GM21381 (cell line): ENCODE measurements around the gene YWHAG.
A peak's percentile ranks its signal among the peaks of the same experiment; 100 is the strongest.
"Not testable (repeated sequence)": the region's sequence is repeated elsewhere in the genome, so short reads cannot be mapped to it uniquely, and the experiment has no call there.

Experiments used
- ATAC-seq: cut with Tn5 transposase; IDR thresholded peaks from one replicate; pipeline ENCODE4 v1.9.1; 2021; ENCODE audit warnings: mild to moderate bottlenecking, moderate library complexity; ENCODE audit not compliant: unreplicated experiment

Gene YWHAG

DNA sequence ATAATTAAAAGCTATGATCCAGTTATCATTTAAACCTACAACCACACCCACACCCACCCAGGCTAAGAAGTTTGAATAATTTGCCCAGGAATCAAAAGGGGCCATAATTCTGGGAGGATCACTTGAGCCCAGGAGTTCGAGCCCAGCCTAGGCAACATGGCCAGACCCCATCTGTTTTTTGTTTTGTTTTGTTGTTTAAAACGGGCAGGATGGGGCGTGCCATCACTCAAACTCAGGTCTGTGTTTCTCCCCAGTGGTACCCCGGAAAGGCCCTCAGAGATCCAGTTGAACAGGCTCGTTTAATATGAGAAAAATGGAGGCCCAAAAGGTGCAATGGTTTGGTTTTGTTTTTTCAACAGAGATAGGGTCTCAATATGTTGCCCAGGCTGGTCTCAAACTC, 33.0 kb downstream of the YWHAG start:
- ATAC-seq, result no peak

DNA sequence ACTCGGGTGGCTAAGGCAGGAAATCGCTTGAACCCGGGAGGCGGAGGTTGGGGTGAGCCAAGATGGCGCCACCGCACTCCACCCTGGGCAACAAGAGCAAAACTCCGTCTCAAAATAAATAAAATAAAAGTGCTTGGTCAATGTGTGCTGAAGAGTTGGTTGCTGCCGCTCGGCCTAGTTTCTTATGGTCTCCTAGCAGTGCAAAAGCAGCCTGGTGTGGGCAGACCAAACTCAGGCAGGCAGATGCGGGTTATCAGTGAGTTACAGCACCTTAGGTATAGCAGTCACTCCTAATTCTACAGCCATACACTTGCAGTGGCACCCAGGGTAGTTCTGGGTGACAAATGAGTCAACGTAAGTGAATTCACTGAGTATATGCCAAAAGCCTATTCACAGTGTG, 33.7 kb downstream of the YWHAG start:
- no peak for ATAC-seq

DNA sequence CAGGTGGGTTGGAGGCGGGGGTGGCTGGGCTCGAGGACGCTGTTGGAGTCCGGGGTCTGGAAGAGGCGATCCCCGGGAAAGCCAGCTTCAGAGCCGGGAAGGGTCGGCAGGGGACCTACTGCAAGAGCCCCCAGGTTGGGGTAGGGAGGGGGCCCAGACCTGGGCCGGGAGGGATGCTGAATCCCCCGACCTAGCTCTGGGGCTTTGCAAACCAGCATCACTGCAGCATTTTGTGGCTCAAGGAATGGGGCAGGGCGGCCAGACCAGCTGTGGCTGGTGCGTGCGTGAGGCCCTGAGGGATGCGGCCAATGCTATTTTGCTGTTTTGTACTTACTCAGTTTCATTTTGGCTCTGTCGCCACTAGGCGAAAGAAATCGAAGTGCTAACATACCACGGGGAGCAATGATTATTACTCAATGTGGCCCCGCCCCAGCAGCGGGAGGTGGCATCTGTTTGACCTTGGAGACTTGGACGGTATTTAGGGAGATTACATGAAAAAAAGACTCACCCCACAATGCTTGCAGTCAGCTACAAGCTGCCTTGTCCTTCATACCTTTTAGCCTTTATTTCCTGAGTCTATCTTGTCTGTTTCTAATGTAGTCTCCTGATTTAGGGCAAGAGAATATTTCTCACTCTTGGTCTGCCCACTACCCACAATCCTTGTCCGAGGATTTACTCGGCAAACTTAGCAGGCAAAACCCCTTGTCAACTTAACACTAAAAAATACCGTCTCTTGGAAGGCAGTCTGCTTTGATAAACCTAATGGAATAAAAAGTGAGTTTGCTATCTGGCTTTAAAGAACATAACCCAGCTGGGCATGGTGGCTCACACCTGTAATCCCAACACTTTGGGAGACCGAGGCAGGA, 40.1 kb downstream of the YWHAG start:
- ATAC-seq, result peak; percentile 41

DNA sequence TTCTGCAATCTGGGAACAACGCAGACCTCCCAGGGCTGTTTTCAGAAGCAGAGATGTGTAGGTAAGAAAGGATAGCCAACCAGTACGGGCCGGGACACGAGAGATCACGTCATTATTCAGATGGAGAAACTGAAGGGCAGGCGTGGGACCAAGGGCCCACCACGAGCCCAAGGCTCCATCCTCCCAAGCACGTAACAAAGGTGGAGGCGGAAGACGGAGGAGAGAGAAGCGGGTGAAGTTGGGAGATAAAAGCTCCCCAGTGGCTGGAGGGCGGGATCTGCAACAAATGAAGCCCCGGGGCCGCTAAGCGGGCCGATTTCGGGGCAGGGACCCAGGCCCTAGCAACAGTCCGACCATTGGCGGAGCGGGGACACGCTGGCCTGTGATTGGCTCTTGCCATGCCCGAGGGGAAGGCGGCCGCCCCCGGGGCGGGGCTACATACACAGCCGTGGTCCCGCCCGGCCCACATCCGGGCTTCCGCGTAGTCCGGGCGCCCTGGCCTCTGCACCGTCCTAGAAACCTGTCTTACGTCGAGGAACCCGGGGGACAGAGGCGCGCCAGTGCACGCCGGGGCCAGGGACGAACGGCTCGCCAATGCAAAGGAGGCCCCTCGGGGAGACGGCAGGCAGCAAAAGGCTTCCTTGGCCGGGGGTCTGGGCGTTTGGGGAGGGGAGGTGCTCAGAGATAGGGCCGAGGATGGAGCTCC, 40.9 kb downstream of the YWHAG start:
- ATAC-seq, result peak; percentile 89

DNA sequence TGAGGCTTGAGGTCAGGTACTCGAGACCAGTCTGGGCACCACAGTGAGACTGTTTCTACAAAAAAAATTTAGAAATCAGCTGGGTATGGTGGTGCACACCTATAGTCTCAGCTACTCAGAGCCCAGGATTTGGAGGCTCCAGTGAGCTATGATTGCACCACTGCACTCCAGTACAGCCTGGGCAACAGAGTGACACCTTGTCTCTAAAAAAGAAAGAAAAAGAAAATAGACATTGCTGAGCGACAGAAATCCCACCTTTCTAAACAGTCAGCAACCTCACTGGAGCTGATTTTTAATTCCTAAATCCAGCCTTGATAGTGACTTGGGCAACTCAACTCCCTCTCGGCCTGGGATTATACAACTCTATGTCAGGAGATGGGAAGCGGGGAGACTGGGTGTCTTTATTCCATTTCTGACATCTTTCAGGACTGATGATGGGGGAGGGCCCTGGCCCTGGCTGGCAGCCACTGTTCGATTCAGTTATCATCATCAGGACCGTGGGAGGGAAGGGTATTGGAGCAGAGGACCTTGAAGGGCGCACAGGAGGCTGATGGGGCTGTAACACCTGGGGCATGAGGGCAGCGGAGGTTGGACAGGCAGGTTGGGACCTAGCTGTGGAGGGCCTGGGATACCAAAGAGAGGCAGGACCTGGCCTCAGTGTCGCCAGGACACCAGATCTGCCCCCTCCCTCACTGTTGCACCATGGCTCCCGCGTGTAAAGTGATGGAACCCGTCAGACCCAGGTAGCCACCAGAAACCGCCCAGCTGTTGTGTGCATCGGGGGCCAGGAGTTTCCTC, 41.6 kb downstream of the YWHAG start:
- no peak for ATAC-seq

DNA sequence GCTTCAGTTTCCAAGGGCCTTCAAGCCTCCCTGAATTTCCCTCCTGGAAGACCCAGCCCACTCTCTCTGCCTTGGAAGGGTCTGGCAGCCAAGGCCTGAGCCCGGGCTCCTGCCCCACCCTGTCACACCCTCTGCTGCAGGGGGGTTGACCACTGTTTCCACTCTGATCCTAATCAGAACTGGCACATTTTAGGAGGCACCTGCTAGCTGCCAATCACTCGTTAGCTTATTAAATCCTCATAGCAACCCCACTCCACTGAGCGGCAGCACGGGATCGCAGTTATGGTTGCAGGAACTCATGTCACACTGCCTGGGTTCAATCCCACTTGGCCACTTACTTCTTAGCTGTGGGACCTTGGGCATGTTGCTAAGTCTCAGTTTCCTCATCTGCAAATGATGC, 43.4 kb downstream of the YWHAG start:
- ATAC-seq, result no peak

DNA sequence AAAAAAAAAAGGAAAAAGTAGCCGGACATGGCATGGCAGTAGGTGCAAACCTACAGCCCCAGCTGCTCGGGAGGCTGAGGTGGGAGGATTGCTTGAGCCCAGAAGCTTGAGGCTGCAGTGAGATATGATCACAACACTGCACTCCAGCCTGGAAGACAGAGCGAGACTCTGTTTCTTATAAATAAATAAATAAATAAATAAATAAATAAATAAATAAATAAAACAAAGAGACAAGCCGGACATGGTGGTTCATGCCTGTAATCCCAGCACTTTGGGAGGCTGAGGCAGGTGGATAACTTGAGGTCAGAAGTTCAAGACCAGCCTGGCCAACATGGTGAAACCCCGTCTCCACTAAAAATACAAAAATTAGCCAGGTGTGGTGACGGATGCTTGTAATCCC, 44.1 kb downstream of the YWHAG start:
- not testable (repeated sequence) for ATAC-seq

DNA sequence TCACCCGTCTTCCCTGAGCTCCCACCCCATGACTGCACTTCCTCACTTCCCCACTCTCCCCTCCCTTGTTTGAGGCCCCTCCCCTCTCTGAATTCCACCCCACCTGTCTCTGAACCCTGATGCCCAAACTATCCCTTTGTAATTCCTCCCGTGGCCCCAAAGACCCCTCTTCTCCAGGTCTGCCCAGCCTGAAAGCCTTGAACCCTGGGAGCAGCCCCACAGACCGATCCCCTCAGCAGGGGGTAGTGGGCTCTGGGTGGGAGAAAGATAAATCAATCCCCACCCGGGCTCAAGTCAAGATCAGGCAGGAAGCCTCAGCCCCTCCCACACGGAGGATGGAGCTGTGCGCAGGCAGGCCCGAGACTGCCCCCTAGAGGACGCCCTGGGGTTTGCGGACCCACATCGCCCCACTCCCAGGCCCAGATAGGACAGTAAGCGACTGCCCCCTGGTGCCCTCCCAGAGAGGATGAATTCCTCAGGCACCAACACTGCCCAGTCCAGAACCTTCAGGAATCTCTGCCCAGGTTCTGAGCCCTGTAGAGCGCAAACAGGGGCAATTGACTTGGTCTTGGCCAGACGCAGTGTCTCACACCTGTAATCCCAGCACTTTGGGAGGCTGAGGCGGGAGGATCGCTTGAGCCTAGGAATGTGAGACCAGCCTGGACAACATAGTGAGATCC, 44.6 kb downstream of the YWHAG start:
- no peak for ATAC-seq

DNA sequence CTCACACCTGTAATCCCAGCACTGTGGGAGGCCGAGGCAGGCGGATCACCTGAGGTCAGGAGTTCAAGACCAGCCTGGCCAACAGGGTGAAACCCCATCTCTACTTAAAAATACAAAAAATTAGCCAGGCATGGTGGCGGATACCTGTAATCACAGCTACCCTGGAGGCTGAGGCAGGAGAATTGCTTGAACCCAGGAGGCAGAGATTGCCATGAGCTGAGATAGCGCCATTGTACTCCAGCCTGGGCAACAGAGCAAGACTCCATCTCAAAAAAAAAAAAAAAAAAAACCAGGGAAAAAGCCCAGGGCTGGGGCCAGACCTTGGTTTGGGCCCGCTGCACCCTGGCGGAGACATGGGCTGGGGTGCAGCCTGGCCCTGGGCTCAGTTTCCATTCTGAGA, 47.0 kb downstream of the YWHAG start:
- ATAC-seq, result not testable (repeated sequence)

DNA sequence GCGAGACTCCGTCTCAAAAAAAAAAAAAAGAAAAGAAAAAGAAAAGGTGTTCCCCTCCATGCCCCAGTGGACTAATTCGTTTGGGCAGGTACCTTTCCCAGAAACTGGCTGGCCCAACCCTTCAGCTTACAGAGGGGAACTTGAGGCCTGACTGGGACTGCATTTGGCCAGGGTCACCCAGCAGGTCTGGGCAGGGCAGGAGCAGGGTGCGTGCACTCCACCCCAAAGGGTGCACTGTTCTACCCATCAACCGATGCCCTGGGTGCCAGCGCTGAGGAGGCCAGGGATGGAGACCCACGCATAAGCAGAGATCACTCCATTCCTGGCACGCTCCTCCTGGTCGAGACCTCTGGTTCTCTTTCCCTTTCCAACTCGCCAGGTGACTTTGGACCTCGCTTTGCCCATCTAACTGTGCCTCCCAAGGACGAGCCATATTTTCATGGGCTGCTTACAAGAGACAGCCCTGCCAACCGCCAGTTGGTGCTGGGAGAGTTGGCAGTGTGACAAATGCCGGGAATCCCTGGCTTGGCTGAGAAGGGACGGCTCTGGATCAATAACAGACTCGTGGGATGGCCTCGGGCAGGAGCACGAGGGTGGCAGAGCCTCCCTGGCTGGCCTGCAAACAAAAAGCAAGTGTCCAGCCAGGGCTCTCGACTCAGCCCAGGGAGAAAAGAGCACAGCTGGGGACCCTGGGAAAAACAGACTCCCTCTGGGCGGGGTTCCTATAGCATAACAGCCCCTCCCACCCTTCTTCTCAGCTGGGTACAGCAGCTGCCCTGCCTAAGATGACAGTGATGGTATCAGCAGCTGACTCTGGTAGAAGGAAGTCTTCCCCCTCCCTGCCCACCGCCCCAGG, 48.5 kb downstream of the YWHAG start:
- no peak for ATAC-seq

DNA sequence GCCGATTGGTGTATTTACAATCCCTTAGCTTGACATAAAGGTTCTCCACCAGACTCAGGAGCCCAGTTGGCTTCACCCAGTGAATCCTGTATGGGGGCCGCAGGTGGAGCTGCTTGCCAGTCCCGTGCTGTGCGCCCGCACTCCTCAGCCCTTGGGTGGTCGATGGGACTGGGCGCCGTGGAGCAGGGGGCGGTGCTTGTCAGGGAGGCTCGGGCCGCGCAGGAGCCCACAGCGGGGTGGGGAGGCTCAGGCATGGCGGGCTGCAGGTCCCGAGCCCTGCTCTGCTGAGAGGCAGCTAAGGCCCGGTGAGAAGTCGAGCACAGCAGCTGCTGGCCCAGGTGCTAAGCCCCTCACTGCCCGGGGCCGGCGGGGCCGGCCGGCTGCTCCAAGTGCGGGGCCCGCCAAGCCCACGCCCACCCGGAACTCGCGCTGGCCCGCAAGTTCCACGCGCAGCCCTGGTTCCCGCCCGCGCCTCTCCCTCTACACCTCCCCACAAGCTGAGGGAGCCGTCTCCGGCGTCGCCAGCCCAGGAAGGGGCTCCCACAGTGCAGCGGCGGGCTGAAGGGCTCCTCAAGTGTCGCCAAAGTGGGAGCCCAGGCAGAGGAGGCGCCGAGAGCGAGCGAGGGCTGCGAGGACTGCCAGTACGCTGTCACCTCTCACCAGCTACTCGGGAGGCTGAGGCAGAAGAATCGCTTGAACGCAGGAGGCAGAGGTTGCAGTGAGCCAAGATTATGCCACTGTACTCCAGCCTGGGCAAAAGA, 49.3 kb downstream of the YWHAG start:
- ATAC-seq, result not testable (repeated sequence)

DNA sequence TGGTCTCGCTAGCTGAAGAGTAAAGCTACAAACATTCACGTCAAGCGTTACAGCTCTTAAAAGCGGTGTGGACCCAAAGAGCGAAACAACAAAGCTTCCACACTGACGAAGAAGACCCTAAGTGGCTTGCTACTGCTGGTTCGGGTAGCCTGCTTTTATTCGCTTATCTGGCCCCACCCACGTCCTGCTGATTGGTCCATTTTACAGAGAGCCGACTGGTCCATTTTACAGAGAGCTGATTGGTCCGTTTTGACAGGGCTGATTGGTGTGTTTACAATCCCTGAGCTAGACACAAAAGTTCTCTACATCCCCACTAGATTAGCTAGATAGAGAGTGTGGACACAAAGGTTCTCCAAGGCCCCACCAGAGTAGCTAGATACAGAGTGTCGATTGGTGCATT, 49.9 kb downstream of the YWHAG start:
- not testable (repeated sequence) for ATAC-seq

DNA sequence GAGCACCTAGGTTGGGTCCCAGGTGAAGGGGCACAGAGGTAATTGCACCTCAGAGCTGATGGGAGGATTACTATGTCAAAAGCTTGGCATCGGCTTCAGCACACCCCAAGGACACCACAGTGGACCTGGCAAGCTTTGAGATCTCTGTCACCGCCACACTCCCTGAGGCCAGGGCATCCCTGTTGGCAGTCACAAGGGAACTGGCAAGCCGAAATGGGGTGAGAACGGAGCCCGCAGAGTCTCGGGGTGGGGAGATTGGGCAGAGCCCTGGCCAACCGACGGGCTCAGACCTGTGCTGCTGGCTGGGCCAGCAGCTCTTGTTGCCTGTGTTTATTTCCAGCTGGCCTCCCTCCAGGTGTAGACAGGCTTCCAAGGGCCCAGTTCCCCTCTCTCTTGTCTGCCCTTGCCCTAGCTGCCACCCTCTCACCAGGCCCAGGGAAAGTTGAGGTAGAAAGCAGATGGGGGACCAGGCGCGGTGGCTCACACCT, 53.9 kb downstream of the YWHAG start:
- no peak for ATAC-seq

DNA sequence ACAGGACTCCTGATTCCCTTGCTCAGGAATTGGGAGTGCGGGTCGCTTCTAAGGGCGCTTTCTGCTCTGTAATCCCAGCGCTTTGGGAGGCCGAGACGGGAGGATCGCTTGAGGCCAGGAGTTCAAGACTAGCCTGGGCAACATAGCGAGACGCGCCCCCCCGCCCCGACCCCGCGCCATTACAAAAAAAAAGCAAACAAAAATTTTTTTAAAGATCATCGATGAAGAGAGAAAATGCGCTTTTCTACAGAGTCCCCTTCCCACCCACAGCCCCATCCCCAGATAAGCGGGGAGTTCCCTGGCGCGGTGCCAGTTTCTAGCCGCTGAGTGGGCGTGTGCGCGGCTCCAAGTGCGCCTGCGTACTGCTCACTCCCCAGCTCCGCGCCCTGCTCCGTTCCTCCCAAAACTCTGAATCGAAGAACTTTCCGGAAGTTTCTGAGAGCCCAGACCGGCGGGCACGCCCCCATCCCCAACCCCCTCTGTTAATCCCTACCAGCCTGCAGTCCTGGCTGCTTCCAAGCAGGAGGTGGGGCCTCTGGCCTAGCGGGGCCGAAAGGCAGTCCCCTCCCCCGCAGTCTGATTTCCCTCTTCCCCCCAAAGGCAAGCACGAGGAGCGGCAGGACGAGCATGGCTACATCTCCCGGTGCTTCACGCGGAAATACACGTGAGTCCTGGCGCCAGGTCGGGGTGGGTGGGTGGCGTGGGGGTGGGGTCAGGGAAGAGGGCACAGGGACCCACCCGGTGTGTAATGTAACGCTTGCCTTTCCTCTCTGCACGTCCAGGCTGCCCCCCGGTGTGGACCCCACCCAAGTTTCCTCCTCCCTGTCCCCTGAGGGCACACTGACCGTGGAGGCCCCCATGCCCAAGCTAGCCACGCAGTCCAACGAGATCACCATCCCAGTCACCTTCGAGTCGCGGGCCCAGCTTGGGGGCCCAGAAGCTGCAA, 55.3 kb downstream of the YWHAG start:
- peak; percentile 38 for ATAC-seq

DNA sequence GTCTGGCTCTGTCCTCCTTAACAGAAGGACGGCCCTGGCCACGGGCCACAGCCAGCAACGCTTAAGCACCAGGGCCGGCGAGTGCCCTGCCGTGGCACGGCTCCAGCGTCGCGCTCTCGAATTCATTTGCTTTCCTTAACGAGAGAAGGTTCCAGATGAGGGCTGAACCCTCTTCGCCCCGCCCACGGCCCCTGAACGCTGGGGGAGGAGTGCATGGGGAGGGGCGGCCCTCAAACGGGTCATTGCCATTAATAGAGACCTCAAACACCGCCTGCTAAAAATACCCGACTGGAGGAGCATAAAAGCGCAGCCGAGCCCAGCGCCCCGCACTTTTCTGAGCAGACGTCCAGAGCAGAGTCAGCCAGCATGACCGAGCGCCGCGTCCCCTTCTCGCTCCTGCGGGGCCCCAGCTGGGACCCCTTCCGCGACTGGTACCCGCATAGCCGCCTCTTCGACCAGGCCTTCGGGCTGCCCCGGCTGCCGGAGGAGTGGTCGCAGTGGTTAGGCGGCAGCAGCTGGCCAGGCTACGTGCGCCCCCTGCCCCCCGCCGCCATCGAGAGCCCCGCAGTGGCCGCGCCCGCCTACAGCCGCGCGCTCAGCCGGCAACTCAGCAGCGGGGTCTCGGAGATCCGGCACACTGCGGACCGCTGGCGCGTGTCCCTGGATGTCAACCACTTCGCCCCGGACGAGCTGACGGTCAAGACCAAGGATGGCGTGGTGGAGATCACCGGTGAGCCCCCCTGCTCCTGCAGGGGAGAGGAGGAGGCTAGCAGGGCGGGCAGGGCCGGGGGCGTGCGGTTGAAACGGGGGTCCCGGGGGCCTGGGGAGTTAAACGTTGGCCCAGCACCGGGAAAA, 56.2 kb downstream of the YWHAG start, which contains the start of gene HSPB1:
HSPB1 (plus strand) TSS at position 327 of the 855 bp plus-strand sequence; CDS start at position 367, 40 bp downstream.
- peak; percentile 53 for ATAC-seq

DNA sequence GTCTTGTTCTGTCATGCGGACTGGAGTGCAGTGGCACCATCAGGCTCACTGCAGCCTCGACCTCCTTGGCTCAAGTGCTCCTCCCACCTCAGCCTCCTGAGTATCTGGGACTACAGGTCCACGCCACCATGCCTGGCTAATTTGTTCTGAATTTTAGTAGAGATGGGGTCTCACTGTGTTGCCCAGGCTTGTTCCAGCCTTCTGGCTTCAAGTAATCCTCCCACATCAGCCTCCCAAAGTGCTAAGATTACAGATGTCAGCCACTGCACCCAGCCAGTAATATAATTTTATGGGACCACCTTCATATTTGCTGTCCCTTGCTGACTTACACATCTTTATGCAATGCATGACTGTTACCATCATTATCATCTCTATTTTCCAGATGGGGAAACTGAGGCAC, 57.8 kb downstream of the YWHAG start:
- ATAC-seq, result no peak

DNA sequence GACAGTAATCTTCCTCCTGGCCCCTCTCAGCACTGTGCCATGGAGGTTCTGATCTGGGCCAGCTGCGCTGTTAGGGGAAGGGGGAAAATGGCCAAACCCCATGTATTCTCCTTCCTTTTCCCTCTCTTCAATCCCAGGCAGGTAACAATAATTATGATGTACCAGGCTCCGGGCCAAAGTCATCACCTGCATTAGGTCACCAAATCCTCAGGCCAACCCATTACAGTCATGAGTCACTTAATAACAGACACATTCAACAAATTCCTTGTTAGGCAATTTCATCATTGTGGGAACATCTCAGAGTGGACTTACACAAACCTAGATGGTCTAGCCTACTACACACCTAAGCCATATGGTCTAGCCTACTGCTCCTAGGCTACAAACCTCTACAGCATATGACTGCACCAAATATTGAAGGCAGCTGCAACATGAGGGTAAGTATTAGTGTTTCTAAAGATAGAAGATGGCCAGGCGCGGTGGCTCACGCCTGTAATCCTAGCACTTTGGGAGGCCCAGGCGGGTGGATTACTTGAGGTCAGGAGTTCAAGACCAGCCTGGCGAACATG, 58.5 kb downstream of the YWHAG start:
- no peak for ATAC-seq
